ENCODE measurements around the gene TENT5D.
A peak's percentile ranks its signal among the peaks of the same experiment; 100 is the strongest.

The TENT5D gene

DNA sequence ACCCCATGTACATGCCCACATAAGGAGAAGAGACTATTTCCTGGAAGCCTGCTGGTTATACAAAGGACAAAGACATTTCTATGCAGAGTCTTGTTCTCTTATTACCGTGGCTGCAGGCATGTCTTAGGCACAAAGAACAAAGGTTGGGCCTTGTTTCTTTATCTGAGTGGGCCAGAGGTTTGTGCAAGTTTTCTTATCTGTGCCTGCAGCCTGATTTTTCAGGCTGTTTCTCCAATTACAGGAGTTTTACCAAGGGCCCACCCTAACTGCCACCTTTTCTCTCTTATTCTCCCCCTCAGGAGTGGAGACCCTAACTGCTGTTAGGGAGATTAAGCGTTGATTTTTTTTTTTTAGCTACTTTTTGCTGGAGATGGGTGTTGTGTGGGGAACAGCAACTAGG, 3.5 kb downstream of the TENT5D start:
- TF ChIP-seq TAF1 (IDR thresholded peaks at IDR 0.05; ENCODE audit: low read depth): no peak
- TF ChIP-seq TCF12 (IDR thresholded peaks at IDR 0.05; ENCODE audit: low read depth): no peak
- TF ChIP-seq CREB1 (IDR thresholded peaks at IDR 0.05; ENCODE audit: low read depth): no peak
- TF ChIP-seq USF1 (IDR thresholded peaks at IDR 0.05): no peak
- no peak for TF ChIP-seq RAD21 (IDR thresholded peaks at IDR 0.05; ENCODE audit: low read depth)
- no peak for TF ChIP-seq EGR1 (IDR thresholded peaks at IDR 0.05)
- TF ChIP-seq CEBPB (IDR thresholded peaks at IDR 0.05): no peak
- TF ChIP-seq NFIC (IDR thresholded peaks at IDR 0.05): no peak
- TF ChIP-seq FOXM1 (IDR thresholded peaks at IDR 0.05; ENCODE audit: borderline replicate concordance, low read depth): no peak

DNA sequence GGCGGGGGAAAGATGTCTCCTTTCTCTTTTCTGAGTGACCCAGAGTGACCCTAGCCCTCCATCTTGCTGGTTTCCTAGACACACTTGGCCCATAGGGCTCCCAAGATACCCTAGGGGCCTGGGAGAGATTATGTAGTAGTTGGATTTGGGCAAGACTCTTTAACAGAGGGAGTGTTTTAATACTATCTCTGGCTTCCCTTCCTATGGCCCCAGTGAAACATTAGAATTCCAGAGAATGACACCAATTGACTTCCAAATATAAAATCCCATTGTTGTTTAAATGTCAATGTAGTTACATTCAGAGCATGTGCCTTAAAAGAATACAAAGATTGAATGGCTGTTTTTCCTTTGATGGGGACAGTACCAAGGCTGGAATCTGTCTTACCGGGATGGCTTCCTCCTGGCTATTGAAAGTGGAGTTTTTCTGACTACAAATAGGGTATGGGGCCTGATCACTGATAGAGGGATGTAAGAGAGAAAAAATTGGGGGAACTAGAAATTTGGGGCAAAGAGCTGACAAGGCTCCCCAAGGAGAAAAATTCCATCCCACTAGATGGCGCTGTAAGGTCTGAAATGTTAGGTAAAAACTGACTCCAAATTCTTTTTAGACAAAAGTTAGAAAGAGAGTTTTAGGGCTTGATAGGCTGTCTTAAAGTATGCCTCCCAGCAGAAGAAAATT, 10.7 kb downstream of the TENT5D start:
- TF ChIP-seq RAD21 (IDR thresholded peaks at IDR 0.05; ENCODE audit: low read depth) (peak; percentile 27; the same call in 1 of the 2 replicates), TAF1 (IDR thresholded peaks at IDR 0.05; ENCODE audit: low read depth) (no peak)

GRCh38 chrX:80431505-80431832, 11.2 kb downstream of the TENT5D start:
- no peak for TF ChIP-seq REST (IDR thresholded peaks at IDR 0.05; ENCODE audit: low read depth)
- TF ChIP-seq YY1 (IDR thresholded peaks at IDR 0.05; ENCODE audit: low read depth): no peak
- TF ChIP-seq CREB1 (IDR thresholded peaks at IDR 0.05; ENCODE audit: low read depth): no peak
- TF ChIP-seq CEBPB (IDR thresholded peaks at IDR 0.05): no peak
- no peak for TF ChIP-seq TEAD4 (IDR thresholded peaks at IDR 0.05)
- TF ChIP-seq TAF1 (IDR thresholded peaks at IDR 0.05; ENCODE audit: low read depth): no peak
- TF ChIP-seq EGR1 (IDR thresholded peaks at IDR 0.05): no peak
- no peak for TF ChIP-seq USF1 (IDR thresholded peaks at IDR 0.05)
- TF ChIP-seq RAD21 (IDR thresholded peaks at IDR 0.05; ENCODE audit: low read depth): no peak
- TF ChIP-seq FOXM1 (IDR thresholded peaks at IDR 0.05; ENCODE audit: borderline replicate concordance, low read depth): no peak
- no peak for TF ChIP-seq TCF12 (IDR thresholded peaks at IDR 0.05; ENCODE audit: low read depth)
- TF ChIP-seq, protein P1, sequence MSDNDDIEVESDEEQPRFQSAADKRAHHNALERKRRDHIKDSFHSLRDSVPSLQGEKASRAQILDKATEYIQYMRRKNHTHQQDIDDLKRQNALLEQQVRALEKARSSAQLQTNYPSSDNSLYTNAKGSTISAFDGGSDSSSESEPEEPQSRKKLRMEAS (IDR thresholded peaks at IDR 0.05): no peak
- no peak for TF ChIP-seq EP300 (IDR thresholded peaks at IDR 0.05; ENCODE audit: borderline replicate concordance)
- TF ChIP-seq ZBTB7A (IDR thresholded peaks at IDR 0.05; ENCODE audit: low read depth): no peak
- no peak for TF ChIP-seq NFIC (IDR thresholded peaks at IDR 0.05)

DNA sequence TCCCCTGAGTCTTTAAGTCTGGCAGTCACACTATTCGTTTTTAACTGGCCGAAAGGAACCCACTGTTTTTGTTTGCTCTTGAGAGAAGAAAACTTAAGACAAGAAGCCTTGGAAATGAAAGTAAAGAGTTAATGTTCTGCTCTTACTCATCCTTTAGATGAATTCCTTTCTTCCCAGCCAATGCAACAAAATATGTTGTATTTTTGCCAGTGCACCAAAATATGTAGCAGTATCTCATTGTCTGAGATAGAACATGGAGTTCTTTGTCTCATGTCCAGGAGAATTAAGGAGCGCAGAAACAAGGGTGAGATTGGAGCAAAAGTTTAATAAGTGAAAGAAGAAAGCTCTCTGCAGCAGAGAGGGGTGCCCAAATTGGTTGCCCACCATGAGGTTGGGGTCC, 12.2 kb downstream of the TENT5D start:
- TF ChIP-seq RAD21 (IDR thresholded peaks at IDR 0.05; ENCODE audit: low read depth): no peak
- TF ChIP-seq NFIC (IDR thresholded peaks at IDR 0.05): no peak
- TF ChIP-seq TEAD4 (IDR thresholded peaks at IDR 0.05): no peak
- no peak for TF ChIP-seq CEBPB (IDR thresholded peaks at IDR 0.05)
- no peak for TF ChIP-seq REST (IDR thresholded peaks at IDR 0.05; ENCODE audit: low read depth)
- no peak for TF ChIP-seq TAF1 (IDR thresholded peaks at IDR 0.05; ENCODE audit: low read depth)
- TF ChIP-seq YY1 (IDR thresholded peaks at IDR 0.05; ENCODE audit: low read depth): no peak

- TF ChIP-seq RAD21 (IDR thresholded peaks at IDR 0.05; ENCODE audit: low read depth) (no peak), REST (IDR thresholded peaks at IDR 0.05; ENCODE audit: low read depth) (no peak), CEBPB (IDR thresholded peaks at IDR 0.05) (no peak), CREB1 (IDR thresholded peaks at IDR 0.05; ENCODE audit: low read depth) (no peak), ZBTB7A (IDR thresholded peaks at IDR 0.05; ENCODE audit: low read depth) (no peak), USF1 (IDR thresholded peaks at IDR 0.05) (no peak), TAF1 (IDR thresholded peaks at IDR 0.05; ENCODE audit: low read depth) (no peak), TEAD4 (IDR thresholded peaks at IDR 0.05) (no peak), NFIC (IDR thresholded peaks at IDR 0.05) (no peak), EP300 (IDR thresholded peaks at IDR 0.05; ENCODE audit: borderline replicate concordance) (no peak), FOXM1 (IDR thresholded peaks at IDR 0.05; ENCODE audit: borderline replicate concordance, low read depth) (no peak), TCF12 (IDR thresholded peaks at IDR 0.05; ENCODE audit: low read depth) (no peak), EGR1 (IDR thresholded peaks at IDR 0.05) (no peak), YY1 (IDR thresholded peaks at IDR 0.05; ENCODE audit: low read depth) (no peak)
- TF ChIP-seq, protein P1 (IDR thresholded peaks at IDR 0.05): no peak
Measured at GRCh38 chrX:80432863-80433262, 12.6 kb downstream of the TENT5D start.

Data from Ishikawa (cell line).